Activated T-helper 2 cell treated with anti-CD3 and anti-CD28 coated beads, Interferon-gamma antibody, Interleukin-2, Interleukin-4, amounts not matched to agents 10 μg/mL and 5 μg/mL and 100 μg/mL, durations not matched to agents 14 hours and 24 hours and 36 hours (primary cell): ENCODE data around the gene NKIRAS1. TPM values are rescaled to one million over a fixed set of nuclear protein-coding genes. Genes with fewer than 3 reads are reported as not detected.
"Not testable (repeated sequence)": the region's sequence is repeated elsewhere in the genome, so short reads cannot be mapped to it uniquely, and the experiment has no call there.

Source experiments
- DNase-seq: peaks from one replicate; pipeline ENCODE4 v3.0.0; 2021; ENCODE audit warnings: low spot score
- H3K27ac Mint-ChIP-seq: one replicate; pipeline ENCODE4 v1.8.0; 2021; ENCODE audit warnings: mixed read lengths
- H3K27me3 Mint-ChIP-seq: one replicate; pipeline ENCODE4 v1.8.0; 2021; ENCODE audit warnings: low read depth, mixed read lengths
- H3K36me3 Mint-ChIP-seq: one replicate; pipeline ENCODE4 v1.8.0; 2021; ENCODE audit warnings: low read depth, mixed read lengths
- H3K4me1 Mint-ChIP-seq: one replicate; pipeline ENCODE4 v1.8.0; 2021; ENCODE audit warnings: low read depth, mixed read lengths
- H3K4me3 Mint-ChIP-seq: one replicate; pipeline ENCODE4 v1.8.0; 2021; ENCODE audit warnings: low read depth, mild to moderate bottlenecking, moderate library complexity, mixed read lengths
- H3K9me3 Mint-ChIP-seq: one replicate; pipeline ENCODE4 v1.8.0; 2021; ENCODE audit warnings: mixed read lengths
- intact Hi-C: fragments of 100-400 bp; cut with micrococcal nuclease; formaldehyde crosslinking; loops from one replicate; pipeline ENCODE4 v1.15.1; 2023
- total RNA-seq: library from RNA; stranded (reverse); gene quantifications from 2 replicates; pipeline ENCODE4 v1.2.3, GENCODE V29; 2022

The NKIRAS1 gene
- total RNA-seq, 1 donor from 2014 or later: 2.3 TPM

GRCh38 chr3:23871361-23871760 is 45.4 kb downstream of the NKIRAS1 start:
- H3K27me3 Mint-ChIP-seq, H3K27ac Mint-ChIP-seq, H3K4me3 Mint-ChIP-seq, DNase-seq, H3K4me1 Mint-ChIP-seq, H3K36me3 Mint-ChIP-seq, H3K9me3 Mint-ChIP-seq, intact Hi-C loops: not testable (repeated sequence)

- H3K36me3 Mint-ChIP-seq, H3K27me3 Mint-ChIP-seq, intact Hi-C loops, H3K27ac Mint-ChIP-seq, H3K9me3 Mint-ChIP-seq, H3K4me1 Mint-ChIP-seq, DNase-seq, H3K4me3 Mint-ChIP-seq: not testable (repeated sequence)
Measured at GRCh38 chr3:23870663-23871043, 46.1 kb downstream of the NKIRAS1 start.

- Mint-ChIP-seq H3K27me3 (no peaks in the 10 kb centered on the region), H3K4me3 (no peak overlapping the region)
Measured at GRCh38 chr3:23869977-23870662, 46.7 kb downstream of the NKIRAS1 start.

GRCh38 chr3:23867838-23868237 is 49.0 kb downstream of the NKIRAS1 start:
- Mint-ChIP-seq H3K4me3 (no peak overlapping the region), H3K36me3 (no peaks in the 10 kb centered on the region), H3K9me3 (no peaks in the 10 kb centered on the region), H3K4me1 (peaks cover 3% of the 10 kb centered on the region), H3K27ac (no peak overlapping the region), H3K27me3 (no peaks in the 10 kb centered on the region)
- intact Hi-C loops: no loop called here
- no peak for DNase-seq

More at GRCh38 chr3:23869977-23870662, 46.7 kb downstream of the NKIRAS1 start:
- H3K9me3 Mint-ChIP-seq: no peaks in the 10 kb centered on the region
- DNase-seq: no peak
- no peaks in the 10 kb centered on the region for H3K4me1 Mint-ChIP-seq
- H3K36me3 Mint-ChIP-seq: no peaks in the 10 kb centered on the region
- intact Hi-C loops: no loop called here
- H3K27ac Mint-ChIP-seq: no peak overlapping the region

GRCh38 chr3:23867400-23867799 is 49.4 kb downstream of the NKIRAS1 start:
- no peak for DNase-seq
- Mint-ChIP-seq H3K27ac (no peak overlapping the region), H3K36me3 (no peaks in the 10 kb centered on the region), H3K4me3 (no peak overlapping the region), H3K4me1 (peaks cover 3% of the 10 kb centered on the region), H3K27me3 (no peaks in the 10 kb centered on the region), H3K9me3 (no peaks in the 10 kb centered on the region)
- intact Hi-C loops: no loop called here

GRCh38 chr3:23865595-23866396 is 51.0 kb downstream of the NKIRAS1 start:
- no peaks in the 10 kb centered on the region for H3K9me3 Mint-ChIP-seq
- intact Hi-C loops: no loop called here
- H3K36me3 Mint-ChIP-seq: peaks cover 3% of the 10 kb centered on the region
- H3K27ac Mint-ChIP-seq: no peak overlapping the region
- peaks cover 3% of the 10 kb centered on the region for H3K4me1 Mint-ChIP-seq
- no peak overlapping the region for H3K4me3 Mint-ChIP-seq
- no peaks in the 10 kb centered on the region for H3K27me3 Mint-ChIP-seq
- no peak for DNase-seq

GRCh38 chr3:23864931-23865330 is 51.9 kb downstream of the NKIRAS1 start:
- DNase-seq: no peak
- Mint-ChIP-seq H3K9me3 (no peaks in the 10 kb centered on the region), H3K4me1 (peaks cover 7% of the 10 kb centered on the region), H3K4me3 (no peak overlapping the region), H3K27me3 (no peaks in the 10 kb centered on the region), H3K27ac (no peak overlapping the region), H3K36me3 (peaks cover 3% of the 10 kb centered on the region)
- intact Hi-C loops: no loop called here

GRCh38 chr3:23863060-23863459 is 53.7 kb downstream of the NKIRAS1 start:
- no peaks in the 10 kb centered on the region for H3K27me3 Mint-ChIP-seq
- intact Hi-C loops: no loop called here

GRCh38 chr3:23861689-23862088 is 55.1 kb downstream of the NKIRAS1 start:
- Mint-ChIP-seq H3K36me3 (peaks cover 3% of the 10 kb centered on the region), H3K27ac (no peak overlapping the region), H3K27me3 (no peaks in the 10 kb centered on the region), H3K9me3 (no peaks in the 10 kb centered on the region), H3K4me1 (peaks cover 21% of the 10 kb centered on the region), H3K4me3 (no peak overlapping the region)
- intact Hi-C loops: no loop called here
- DNase-seq: no peak

More at GRCh38 chr3:23863060-23863459, 53.7 kb downstream of the NKIRAS1 start:
- no peak overlapping the region for H3K4me3 Mint-ChIP-seq
- H3K36me3 Mint-ChIP-seq: peaks cover 3% of the 10 kb centered on the region
- no peaks in the 10 kb centered on the region for H3K9me3 Mint-ChIP-seq
- H3K27ac Mint-ChIP-seq: no peak overlapping the region
- H3K4me1 Mint-ChIP-seq: peaks cover 13% of the 10 kb centered on the region
- no peak for DNase-seq

GRCh38 chr3:23859839-23860382 is 56.9 kb downstream of the NKIRAS1 start:
- intact Hi-C loops: no loop called here

GRCh38 chr3:23859012-23859743 is 57.6 kb downstream of the NKIRAS1 start:
- Mint-ChIP-seq H3K9me3 (no peaks in the 10 kb centered on the region), H3K27ac (no peak overlapping the region), H3K4me3 (no peak overlapping the region), H3K27me3 (no peaks in the 10 kb centered on the region), H3K36me3 (peaks cover 3% of the 10 kb centered on the region), H3K4me1 (peaks cover 24% of the 10 kb centered on the region)
- DNase-seq: no peak
- intact Hi-C loops: no loop called here

More at GRCh38 chr3:23859839-23860382, 56.9 kb downstream of the NKIRAS1 start:
- Mint-ChIP-seq H3K27me3 (no peaks in the 10 kb centered on the region), H3K4me1 (peaks cover 24% of the 10 kb centered on the region), H3K36me3 (peaks cover 3% of the 10 kb centered on the region), H3K9me3 (no peaks in the 10 kb centered on the region), H3K4me3 (no peak overlapping the region), H3K27ac (no peak overlapping the region)
- no peak for DNase-seq

- Mint-ChIP-seq H3K9me3 (peaks cover 4% of the 10 kb centered on the region), H3K4me1 (peaks cover 21% of the 10 kb centered on the region), H3K27me3 (no peaks in the 10 kb centered on the region), H3K4me3 (no peak overlapping the region), H3K36me3 (peaks cover 20% of the 10 kb centered on the region), H3K27ac (no peak overlapping the region)
- no peak for DNase-seq
- intact Hi-C loops: no loop called here
Measured at GRCh38 chr3:23856286-23856685, 60.5 kb downstream of the NKIRAS1 start.
